Parathyroid adenoma (tissue), 2 donors: Measurements from ENCODE around the gene MARCHF4.

Source experiments
- H2AFZ ChIP-seq: fragments of 300-600 bp; sonication (generic); one replicate; pipeline ENCODE4 v1.7.0; 2017; ENCODE audit warnings: antibody characterized with exemption, mild to moderate bottlenecking
- H3K27ac ChIP-seq: fragments of 300-600 bp; sonication (generic); one replicate; pipeline ENCODE4 v1.7.0; 2017
- H3K27me3 ChIP-seq: fragments of 300-600 bp; sonication (generic); one replicate; pipeline ENCODE4 v1.7.0; 2017; ENCODE audit warnings: low read length; ENCODE audit not compliant: control insufficient read depth, insufficient read depth
- H3K36me3 ChIP-seq: fragments of 300-600 bp; sonication (generic); one replicate; pipeline ENCODE4 v1.7.0; 2017; ENCODE audit warnings: low read length; ENCODE audit not compliant: control insufficient read depth, insufficient read depth
- H3K4me1 ChIP-seq: fragments of 300-600 bp; sonication (generic); one replicate; pipeline ENCODE4 v1.7.0; 2017; ENCODE audit warnings: control low read depth
- H3K4me2 ChIP-seq: fragments of 300-600 bp; sonication (generic); one replicate; pipeline ENCODE4 v1.7.0; 2017; ENCODE audit warnings: low read length
- H3K4me3 ChIP-seq: fragments of 300-600 bp; sonication (generic); one replicate; pipeline ENCODE4 v1.7.0; 2017; ENCODE audit warnings: low read depth, low read length
- H3K79me2 ChIP-seq: fragments of 300-600 bp; sonication (generic); one replicate; pipeline ENCODE4 v1.7.0; 2017; ENCODE audit warnings: control low read depth
- H3K9ac ChIP-seq: fragments of 300-600 bp; sonication (generic); one replicate; pipeline ENCODE4 v1.7.0; 2017; ENCODE audit warnings: mild to moderate bottlenecking
- H3K9me3 ChIP-seq: fragments of 300-600 bp; sonication (generic); one replicate; pipeline ENCODE4 v1.7.0; 2017; ENCODE audit warnings: low read length; ENCODE audit not compliant: control insufficient read depth
- TF ChIP-seq, protein P1 (sequence below): fragments of 300-600 bp; sonication (generic); IDR thresholded peaks from one replicate; pipeline ENCODE4 v1.7.0; 2017; ENCODE audit warnings: antibody characterized with exemption, mild to moderate bottlenecking
- donor health status: primary hyperparathyroidism.

The MARCHF4 gene

DNA sequence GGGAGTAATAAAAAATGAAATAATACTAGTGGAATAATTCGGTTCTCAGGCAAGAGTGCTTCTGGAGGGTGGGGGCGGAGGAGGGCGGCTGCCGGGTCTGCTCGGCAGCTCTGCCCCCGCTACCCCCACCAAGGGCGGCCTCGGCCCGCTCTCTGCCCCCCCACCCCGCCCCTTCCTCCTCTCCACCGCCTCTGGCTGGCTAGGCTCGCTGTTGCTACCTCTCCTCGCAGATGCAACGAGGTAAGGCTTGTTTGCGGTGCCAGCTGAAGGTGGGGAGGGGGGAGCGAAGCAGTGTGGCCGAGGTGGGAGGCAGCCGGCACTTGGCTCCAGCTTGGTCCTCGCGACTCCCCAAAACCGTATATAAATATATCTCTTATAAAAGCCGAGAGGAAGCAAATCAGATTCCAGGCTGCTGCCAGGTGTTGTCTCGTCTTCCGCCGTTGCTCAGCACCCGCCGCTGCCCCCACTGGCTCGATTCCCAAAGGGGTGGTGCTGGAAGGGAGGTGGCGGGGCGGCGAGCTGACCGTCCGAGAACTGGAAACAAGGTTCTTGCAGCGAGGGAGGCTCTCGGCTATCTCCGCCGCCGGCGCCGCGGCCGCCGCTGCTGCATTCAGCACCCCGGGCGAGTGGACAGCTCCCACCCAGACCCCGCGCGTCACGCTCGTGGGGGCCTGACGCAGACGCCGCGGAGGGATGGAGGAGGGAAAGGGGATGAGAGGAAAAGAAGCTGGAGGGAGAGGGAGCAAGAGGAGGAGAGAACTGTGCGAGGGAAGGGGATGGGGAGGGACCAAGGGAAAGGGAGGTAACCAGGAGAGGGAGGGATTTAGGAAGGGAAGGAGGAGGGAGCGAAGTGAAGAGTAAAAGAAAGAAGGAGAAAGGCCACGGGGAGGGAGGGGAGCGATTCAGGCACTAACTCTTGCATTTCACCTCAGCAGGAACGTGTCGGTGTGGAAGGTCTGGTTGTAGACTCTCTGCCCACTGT, at the start of gene MARCHF4:
Gene MARCHF4, minus strand, starts transcription at position 763 of the 982 bp plus-strand sequence. CDS start 2,223 bp downstream, outside the sequence.
- no peaks in the 10 kb centered on the region for H3K79me2 ChIP-seq
- peak within 1 kb of the TSS; percentile 66 for H3K27ac ChIP-seq
- peak within 1 kb of the TSS; percentile 11 for H3K9ac ChIP-seq
- TF ChIP-seq, protein P1, sequence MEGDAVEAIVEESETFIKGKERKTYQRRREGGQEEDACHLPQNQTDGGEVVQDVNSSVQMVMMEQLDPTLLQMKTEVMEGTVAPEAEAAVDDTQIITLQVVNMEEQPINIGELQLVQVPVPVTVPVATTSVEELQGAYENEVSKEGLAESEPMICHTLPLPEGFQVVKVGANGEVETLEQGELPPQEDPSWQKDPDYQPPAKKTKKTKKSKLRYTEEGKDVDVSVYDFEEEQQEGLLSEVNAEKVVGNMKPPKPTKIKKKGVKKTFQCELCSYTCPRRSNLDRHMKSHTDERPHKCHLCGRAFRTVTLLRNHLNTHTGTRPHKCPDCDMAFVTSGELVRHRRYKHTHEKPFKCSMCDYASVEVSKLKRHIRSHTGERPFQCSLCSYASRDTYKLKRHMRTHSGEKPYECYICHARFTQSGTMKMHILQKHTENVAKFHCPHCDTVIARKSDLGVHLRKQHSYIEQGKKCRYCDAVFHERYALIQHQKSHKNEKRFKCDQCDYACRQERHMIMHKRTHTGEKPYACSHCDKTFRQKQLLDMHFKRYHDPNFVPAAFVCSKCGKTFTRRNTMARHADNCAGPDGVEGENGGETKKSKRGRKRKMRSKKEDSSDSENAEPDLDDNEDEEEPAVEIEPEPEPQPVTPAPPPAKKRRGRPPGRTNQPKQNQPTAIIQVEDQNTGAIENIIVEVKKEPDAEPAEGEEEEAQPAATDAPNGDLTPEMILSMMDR, result no peak
- peak within 1 kb of the TSS; percentile 94 for H2AFZ ChIP-seq
- H3K27me3 ChIP-seq, result no peaks in the 10 kb centered on the region
- H3K4me2 ChIP-seq, result peak within 1 kb of the TSS; percentile 53
- H3K4me1 ChIP-seq, result peaks cover 16% of the 10 kb centered on the region
- no peak within 1 kb of the TSS for H3K4me3 ChIP-seq
- H3K36me3 ChIP-seq, result no peaks in the 10 kb centered on the region
- no peaks in the 10 kb centered on the region for H3K9me3 ChIP-seq

GRCh38 chr2:216420367-216421101, 48.3 kb upstream of the MARCHF4 start:
- no peaks in the 10 kb centered on the region for H3K79me2 ChIP-seq
- H3K27ac ChIP-seq, result no peak overlapping the region
- no peak overlapping the region for H3K4me3 ChIP-seq
- no peaks in the 10 kb centered on the region for H3K4me1 ChIP-seq
- H3K36me3 ChIP-seq, result no peaks in the 10 kb centered on the region
- no peaks in the 10 kb centered on the region for H3K27me3 ChIP-seq
- no peak overlapping the region for H3K4me2 ChIP-seq
- H3K9me3 ChIP-seq, result no peaks in the 10 kb centered on the region
- H2AFZ ChIP-seq, result no peak overlapping the region
- TF ChIP-seq, protein P1, result no peak
- no peak overlapping the region for H3K9ac ChIP-seq

GRCh38 chr2:216418981-216419380, 46.7 kb upstream of the MARCHF4 start:
- Histone ChIP-seq H3K4me2 (no peak overlapping the region), H3K9me3 (no peaks in the 10 kb centered on the region), H3K4me1 (no peaks in the 10 kb centered on the region), H3K27me3 (no peaks in the 10 kb centered on the region), H2AFZ (no peak overlapping the region), H3K4me3 (no peak overlapping the region), H3K36me3 (no peaks in the 10 kb centered on the region), H3K79me2 (no peaks in the 10 kb centered on the region), H3K9ac (no peak overlapping the region), H3K27ac (no peak overlapping the region)
- TF ChIP-seq, protein P1, result no peak

DNA sequence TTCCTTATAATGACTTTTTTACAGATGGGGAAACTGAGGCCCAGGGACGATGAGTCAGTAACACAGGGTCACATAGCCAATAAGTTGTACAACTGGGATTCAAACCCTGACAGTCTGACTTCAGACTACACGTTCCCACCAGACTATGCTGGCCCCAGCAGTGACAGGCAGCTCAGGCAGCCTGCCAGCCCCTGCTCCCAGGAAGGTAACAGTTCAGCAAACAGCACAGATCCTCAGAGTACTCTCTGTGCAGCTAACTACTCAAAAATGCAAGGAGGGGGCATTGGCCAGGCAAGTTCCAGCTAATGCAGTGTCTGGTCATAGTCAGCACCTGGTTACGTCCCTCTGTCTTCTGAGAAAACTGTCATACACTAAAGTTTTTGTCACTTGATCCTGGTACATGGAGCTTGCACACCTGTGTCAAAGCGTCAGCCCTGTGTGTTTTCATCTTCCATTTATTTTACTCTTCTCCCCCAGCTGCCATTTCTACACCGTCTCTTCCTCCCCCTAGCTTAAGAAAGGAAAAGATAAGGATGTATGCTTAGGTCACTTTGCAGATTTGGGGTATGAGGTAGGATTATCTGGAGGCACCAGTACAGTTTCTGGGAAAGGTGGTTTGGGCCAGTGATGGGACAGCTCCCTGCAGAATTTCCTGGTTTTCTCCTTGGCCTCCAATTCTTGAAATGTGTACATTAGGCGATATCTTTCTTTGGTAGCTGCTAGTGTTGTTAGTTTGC, 44.5 kb upstream of the MARCHF4 start:
- Histone ChIP-seq H3K9me3 (no peaks in the 10 kb centered on the region), H3K9ac (no peak overlapping the region), H3K27ac (no peak overlapping the region), H3K4me3 (no peak overlapping the region), H2AFZ (no peak overlapping the region), H3K36me3 (no peaks in the 10 kb centered on the region), H3K4me1 (no peaks in the 10 kb centered on the region), H3K79me2 (no peaks in the 10 kb centered on the region), H3K4me2 (no peak overlapping the region), H3K27me3 (no peaks in the 10 kb centered on the region)
- TF ChIP-seq, protein P1, result no peak
